Osteoblast (primary cell): Measurements from ENCODE around the gene MYH9. TPM values are rescaled to one million over a fixed set of nuclear protein-coding genes. Genes with fewer than 3 reads are reported as not detected.
"Not testable (repeated sequence)": the region's sequence is repeated elsewhere in the genome, so short reads cannot be mapped to it uniquely, and the experiment has no call there.

ENCODE experiments used
- DNase-seq: peaks from one replicate; pipeline ENCODE4 v3.0.0; 2011; ENCODE audit warnings: low spot score, mixed read lengths; ENCODE audit not compliant: insufficient read length; ENCODE audit errors: missing footprints
- H2AFZ ChIP-seq: 2 replicates; pipeline ENCODE4 v1.6.0; 2011; ENCODE audit warnings: mild to moderate bottlenecking, low read length
- H3K27ac ChIP-seq: 2 replicates; pipeline ENCODE4 v1.5.1; 2011; ENCODE audit warnings: mild to moderate bottlenecking, low read depth, low read length, moderate library complexity
- H3K27me3 ChIP-seq: 2 replicates; pipeline ENCODE4 v1.6.0; 2012; ENCODE audit warnings: mild to moderate bottlenecking, control low read depth, inconsistent platforms, low read length, moderate library complexity; ENCODE audit not compliant: insufficient read depth
- H3K36me3 ChIP-seq: 2 replicates; pipeline ENCODE4 v1.5.1; 2011; ENCODE audit warnings: mild to moderate bottlenecking, low read length, control low read depth, moderate library complexity; ENCODE audit not compliant: insufficient read depth
- H3K4me1 ChIP-seq: 2 replicates; pipeline ENCODE4 v1.5.1; 2011; ENCODE audit warnings: mild to moderate bottlenecking, low read length, control low read depth, moderate library complexity; ENCODE audit not compliant: insufficient read depth
- H3K4me2 ChIP-seq: 2 replicates; pipeline ENCODE4 v1.6.0; 2011; ENCODE audit warnings: mild to moderate bottlenecking, low read length; ENCODE audit not compliant: insufficient read depth
- H3K4me3 ChIP-seq: fragments of 200-600 bp; sonication (generic); 3 replicates; pipeline ENCODE4 v1.5.1; 2012; ENCODE audit warnings: mild to moderate bottlenecking, low read length, inconsistent platforms; ENCODE audit not compliant: insufficient read depth
- H3K79me2 ChIP-seq: 2 replicates; pipeline ENCODE4 v1.6.0; 2012; ENCODE audit warnings: mild to moderate bottlenecking, low read length, control low read depth, inconsistent platforms; ENCODE audit not compliant: insufficient read depth
- H3K9me3 ChIP-seq: 2 replicates; pipeline ENCODE4 v1.5.1; 2011; ENCODE audit warnings: low read depth, low read length, control low read depth
- H4K20me1 ChIP-seq: 2 replicates; pipeline ENCODE4 v1.6.0; 2012; ENCODE audit warnings: mild to moderate bottlenecking, low read length, control low read depth; ENCODE audit not compliant: insufficient read depth
- CTCF ChIP-seq: IDR thresholded peaks from 2 replicates; pipeline ENCODE4 v1.5.1; 2011; ENCODE audit warnings: mild to moderate bottlenecking, low read depth, low read length, moderate library complexity; ENCODE audit errors: extremely low read depth
- total RNA-seq: library from RNA; depleted of rRNA; stranded (reverse); fragments of >200 nt; gene quantifications from 2 replicates; pipeline ENCODE4 v1.2.3, GENCODE V29; 2012

Gene MYH9
- total RNA-seq, 1 donor = 964 TPM

GRCh38 chr22:36256478-36256877 is 131.3 kb downstream of the MYH9 start:
- Histone ChIP-seq H3K36me3 (no peaks in the 10 kb centered on the region), H4K20me1 (no peaks in the 10 kb centered on the region), H3K79me2 (no peaks in the 10 kb centered on the region), H3K27me3 (no peaks in the 10 kb centered on the region), H3K4me1 (peaks cover 19% of the 10 kb centered on the region), H2AFZ (no peak overlapping the region), H3K4me3 (no peak overlapping the region), H3K4me2 (no peak overlapping the region), H3K27ac (no peak overlapping the region), H3K9me3 (no peaks in the 10 kb centered on the region)
- DNase-seq = no peak
- no peak for TF ChIP-seq CTCF

DNA sequence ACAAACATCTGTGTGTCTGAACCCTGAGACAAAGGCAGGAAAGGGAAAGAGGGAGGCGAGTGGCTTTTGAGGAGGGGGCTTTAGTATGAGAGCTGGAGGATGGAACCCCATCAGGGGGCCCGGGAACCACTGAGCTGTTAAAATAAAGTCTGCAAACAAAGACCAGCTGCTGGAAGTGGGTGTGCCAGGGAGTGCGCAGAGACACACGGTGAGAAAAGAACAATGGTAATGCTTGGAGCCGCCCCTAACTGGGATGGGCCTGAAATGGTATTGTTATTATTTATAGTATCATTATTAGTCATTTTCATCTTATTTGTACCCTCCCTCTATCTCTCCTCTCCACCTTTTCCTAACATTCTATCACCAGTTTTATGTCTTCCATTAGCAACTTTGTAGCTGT is 132.2 kb downstream of the MYH9 start:
- not testable (repeated sequence) for DNase-seq, H4K20me1 ChIP-seq, H2AFZ ChIP-seq, H3K79me2 ChIP-seq, H3K4me2 ChIP-seq, H3K4me3 ChIP-seq, H3K27me3 ChIP-seq, H3K27ac ChIP-seq, H3K9me3 ChIP-seq, H3K36me3 ChIP-seq
- peaks cover 19% of the 10 kb centered on the region for H3K4me1 ChIP-seq

GRCh38 chr22:36253523-36254490 is 134.0 kb downstream of the MYH9 start:
- H3K4me1 ChIP-seq = peaks cover 19% of the 10 kb centered on the region
- no peak for TF ChIP-seq CTCF
- H4K20me1 ChIP-seq = no peaks in the 10 kb centered on the region
- peak overlapping the region; percentile 70 for H3K4me3 ChIP-seq
- peak overlapping the region; percentile 89 for H3K4me2 ChIP-seq
- DNase-seq = no peak
- no peaks in the 10 kb centered on the region for H3K79me2 ChIP-seq
- no peaks in the 10 kb centered on the region for H3K36me3 ChIP-seq
- H3K27me3 ChIP-seq = no peaks in the 10 kb centered on the region
- no peaks in the 10 kb centered on the region for H3K9me3 ChIP-seq
- H2AFZ ChIP-seq = peak overlapping the region; percentile 84
- H3K27ac ChIP-seq = no peak overlapping the region

- Histone ChIP-seq H3K79me2 (no peaks in the 10 kb centered on the region), H3K36me3 (no peaks in the 10 kb centered on the region), H3K9me3 (no peaks in the 10 kb centered on the region), H3K27me3 (no peaks in the 10 kb centered on the region), H3K27ac (peak within 1 kb of the TSS; percentile 43), H3K4me2 (peak within 1 kb of the TSS; percentile 89), H3K4me3 (peak within 1 kb of the TSS; percentile 70), H3K4me1 (peaks cover 19% of the 10 kb centered on the region), H2AFZ (peak within 1 kb of the TSS; percentile 84), H4K20me1 (no peaks in the 10 kb centered on the region)
- no peak for DNase-seq
- TF ChIP-seq CTCF = no peak
Observed at GRCh38 chr22:36252754-36253522, 134.8 kb downstream of the MYH9 start, which contains the start of gene APOL1. TSS of gene APOL1 (plus strand) at chr22:36253133. CDS start at chr22:36254956, 1,823 bp downstream.

DNA sequence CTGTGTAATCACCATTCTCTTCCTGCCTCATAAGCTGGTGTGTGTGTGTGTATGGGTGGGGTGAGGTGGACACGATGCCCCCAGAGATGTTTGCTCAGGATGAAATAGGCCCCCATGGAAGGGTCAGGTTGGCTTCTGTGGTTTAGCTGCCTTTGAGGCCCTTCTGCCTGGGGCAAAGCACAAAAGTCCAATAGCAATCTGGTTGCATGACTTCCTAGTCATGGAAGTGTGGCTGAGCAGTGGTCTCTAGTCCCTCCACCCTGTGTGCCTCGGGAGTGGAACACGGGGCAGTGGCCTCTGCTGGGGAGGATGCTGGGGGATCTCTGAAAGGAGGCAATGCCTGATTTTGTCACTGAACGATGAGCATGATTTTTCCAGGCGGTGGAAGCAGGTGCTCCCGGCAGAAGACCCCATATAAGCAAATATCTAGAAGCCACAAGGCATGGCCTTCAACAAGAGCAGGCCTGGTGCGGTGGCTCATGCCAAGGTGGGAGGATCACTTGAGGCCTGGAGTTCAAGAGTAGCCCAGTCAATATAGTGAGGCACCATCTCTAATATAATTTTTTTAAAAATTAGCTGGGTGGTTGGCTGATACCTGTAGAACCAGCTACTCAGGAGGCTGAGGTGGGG is 135.7 kb downstream of the MYH9 start:
- not testable (repeated sequence) for H2AFZ ChIP-seq, H3K4me2 ChIP-seq, H3K36me3 ChIP-seq, DNase-seq, H3K79me2 ChIP-seq, H3K27me3 ChIP-seq, H3K27ac ChIP-seq, H3K9me3 ChIP-seq, H3K4me3 ChIP-seq, H4K20me1 ChIP-seq
- peaks cover 19% of the 10 kb centered on the region for H3K4me1 ChIP-seq

- H4K20me1 ChIP-seq, H3K9me3 ChIP-seq, H3K4me2 ChIP-seq, H3K79me2 ChIP-seq, DNase-seq, H3K4me3 ChIP-seq, H3K27me3 ChIP-seq, H3K36me3 ChIP-seq, H3K27ac ChIP-seq, H2AFZ ChIP-seq: not testable (repeated sequence)
- peaks cover 19% of the 10 kb centered on the region for H3K4me1 ChIP-seq
Observed at GRCh38 chr22:36250292-36250960, 137.3 kb downstream of the MYH9 start.
